GM23338 (cell line): ENCODE data around the gene SRPK1. TPM values are rescaled to one million over a fixed set of nuclear protein-coding genes. Genes with fewer than 3 reads are reported as not detected.

ENCODE experiments used
- ATAC-seq: fragments of 200-7000 bp; cut with Tn5 transposase; 3 replicates; pipeline ENCODE4 v1.9.1; 2020
- DNase-seq: peaks from one replicate; pipeline ENCODE4 v3.0.0-alpha.2; 2015; ENCODE audit warnings: low spot score
- H2AFZ ChIP-seq: fragments of 200-600 bp; sonication (generic); 2 replicates; pipeline ENCODE4 v1.8.0; 2016; ENCODE audit warnings: antibody characterized with exemption, mild to moderate bottlenecking, moderate library complexity
- H3F3A ChIP-seq: fragments of 200-600 bp; sonication (generic); replicated peaks from 2 replicates; pipeline ENCODE4 v1.8.0; 2017; ENCODE audit warnings: antibody characterized with exemption, mixed run types, low read depth
- H3K27ac ChIP-seq: fragments of 200-600 bp; sonication (generic); 2 replicates; pipeline ENCODE4 v1.6.1; 2016; ENCODE audit warnings: low read depth
- H3K27me3 ChIP-seq: fragments of 200-600 bp; sonication (generic); 2 replicates; pipeline ENCODE4 v1.8.0; 2016; ENCODE audit warnings: mild to moderate bottlenecking, mixed run types, moderate library complexity; ENCODE audit not compliant: insufficient read depth
- H3K36me3 ChIP-seq: fragments of 200-600 bp; sonication (generic); 2 replicates; pipeline ENCODE4 v1.8.0; 2016; ENCODE audit warnings: mild to moderate bottlenecking; ENCODE audit not compliant: insufficient read depth
- H3K4me1 ChIP-seq: fragments of 200-600 bp; sonication (generic); 2 replicates; pipeline ENCODE4 v1.8.0; 2016; ENCODE audit warnings: mild to moderate bottlenecking, moderate library complexity; ENCODE audit not compliant: insufficient read depth
- H3K4me2 ChIP-seq: fragments of 200-600 bp; sonication (generic); 2 replicates; pipeline ENCODE4 v1.7.1; 2017; ENCODE audit warnings: mixed run types
- H3K4me3 ChIP-seq: fragments of 200-600 bp; sonication (generic); 2 replicates; pipeline ENCODE4 v1.6.1; 2016; ENCODE audit warnings: mixed run types
- H3K79me2 ChIP-seq: fragments of 200-600 bp; sonication (generic); replicated peaks from 2 replicates; pipeline ENCODE4 v1.8.0; 2017; ENCODE audit warnings: mild to moderate bottlenecking; ENCODE audit not compliant: insufficient read depth
- H3K9me2 ChIP-seq: fragments of 200-600 bp; sonication (generic); 2 replicates; pipeline ENCODE4 v1.8.0; 2017; ENCODE audit not compliant: insufficient read depth
- H4K20me1 ChIP-seq: fragments of 200-600 bp; sonication (generic); replicated peaks from 2 replicates; pipeline ENCODE4 v1.8.0; 2017; ENCODE audit warnings: mild to moderate bottlenecking; ENCODE audit not compliant: insufficient read depth
- H3K27ac Mint-ChIP-seq: 2 replicates; pipeline ENCODE4 v1.8.0; 2020; ENCODE audit warnings: inconsistent platforms, mild to moderate bottlenecking, moderate library complexity, mixed read lengths
- H3K27me3 Mint-ChIP-seq: 3 replicates; pipeline ENCODE4 v1.8.0; 2022; ENCODE audit warnings: low read depth, mild to moderate bottlenecking, moderate library complexity, mixed read lengths, inconsistent platforms; ENCODE audit not compliant: insufficient read depth, poor library complexity
- H3K36me3 Mint-ChIP-seq: 3 replicates; pipeline ENCODE4 v1.8.0; 2021; ENCODE audit warnings: low read depth, mild to moderate bottlenecking, inconsistent platforms, moderate library complexity, mixed read lengths
- H3K4me1 Mint-ChIP-seq: 3 replicates; pipeline ENCODE4 v1.8.0; 2020; ENCODE audit warnings: mild to moderate bottlenecking, inconsistent platforms, mixed read lengths
- H3K4me3 Mint-ChIP-seq: 3 replicates; pipeline ENCODE4 v1.8.0; 2021; ENCODE audit warnings: moderate library complexity, mild to moderate bottlenecking, inconsistent platforms, mixed read lengths
- H3K9me3 Mint-ChIP-seq: 3 replicates; pipeline ENCODE4 v1.8.0; 2020; ENCODE audit warnings: moderate library complexity, mild to moderate bottlenecking, inconsistent platforms, mixed read lengths
- CREB1 ChIP-seq: fragments of 250-450 bp; sonication (Bioruptor Pico); IDR thresholded peaks from 2 replicates; pipeline ENCODE4 v1.5.0; 2020; ENCODE audit warnings: low read depth, mild to moderate bottlenecking, moderate library complexity
- CTCF ChIP-seq, 2 experiments: fragments of 200-600 bp in 1 of 2; sonication (generic) in 1 of 2; conservative IDR thresholded peaks; 2 replicates each; pipeline versions ENCODE4 v1.5.1 to v1.6.1; 2016 to 2017; ENCODE audit warnings: antibody characterized with exemption in 2 of 2, low read depth in 2 of 2, mild to moderate bottlenecking in 2 of 2, moderate library complexity in 1 of 2
- EZH2 ChIP-seq: fragments of 200-600 bp; sonication (generic); IDR thresholded peaks from one replicate; pipeline ENCODE4 v1.8.0; 2017; ENCODE audit warnings: antibody characterized with exemption, mild to moderate bottlenecking, low read depth; ENCODE audit not compliant: unreplicated experiment
- EZH2phosphoT487 ChIP-seq: fragments of 200-600 bp; sonication (generic); IDR thresholded peaks from one replicate; pipeline ENCODE4 v1.8.1; 2018; ENCODE audit warnings: antibody characterized with exemption; ENCODE audit not compliant: unreplicated experiment
- REST ChIP-seq: IDR thresholded peaks from one replicate; pipeline ENCODE4 v1.6.1; 2018; ENCODE audit warnings: antibody characterized with exemption; ENCODE audit not compliant: unreplicated experiment
- ZNF114 ChIP-seq: fragments of 250-450 bp; sonication (Bioruptor Pico); IDR thresholded peaks from 2 replicates; pipeline ENCODE4 v1.5.0; 2020; ENCODE audit warnings: mild to moderate bottlenecking, moderate library complexity
- ZNF331 ChIP-seq: fragments of 250-450 bp; sonication (Bioruptor Pico); IDR thresholded peaks from 2 replicates; pipeline ENCODE4 v1.5.0; 2020; ENCODE audit warnings: low read depth, mild to moderate bottlenecking, moderate library complexity
- ZNF462 ChIP-seq: fragments of 250-450 bp; sonication (Bioruptor Pico); IDR thresholded peaks from 2 replicates; pipeline ENCODE4 v1.5.0; 2020; ENCODE audit warnings: mild to moderate bottlenecking, moderate library complexity
- polyA plus RNA-seq: library from polyadenylated mRNA; unstranded; fragments of >200 nt; fragmentation: Nextera tagmentation; extraction: Ambion mirVana; gene quantifications from 2 replicates; pipeline ENCODE4 v1.2.1, GENCODE V29; 2016
- total RNA-seq: library from RNA; depleted of rRNA; stranded (reverse); fragments of >200 nt; shearing (Covaris generic); gene quantifications from 2 replicates; pipeline ENCODE4 v1.2.3, GENCODE V29; 2014

Gene SRPK1
- total and polyA plus RNA-seq, 2 experiments from 2014 or later: 175 to 202 TPM

- no peak for TF ChIP-seq REST
- no peak for TF ChIP-seq CTCF (conservative IDR thresholded peaks at IDR 0.05; ENCODE audit: low read depth in 2 of 2)
Observed at GRCh38 chr6:35929601-35930000, 8.7 kb upstream of the SRPK1 start (continued).

GRCh38 chr6:35926509-35927215 is 5.8 kb upstream of the SRPK1 start:
- Histone ChIP-seq H3K79me2 (no peaks in the 10 kb centered on the region), H3K4me1 (peaks cover 5% of the 10 kb centered on the region), H3K27me3 (peaks cover 9% of the 10 kb centered on the region; the same call in 1 of the 2 replicates), H3K4me3 (no peak overlapping the region), H3K27ac (no peak overlapping the region), H3K36me3 (no peaks in the 10 kb centered on the region), H3K4me2 (no peak overlapping the region), H3K9me2 (no peaks in the 10 kb centered on the region), H4K20me1 (no peaks in the 10 kb centered on the region), H2AFZ (no peak overlapping the region), H3F3A (no peaks in the 10 kb centered on the region)
- Mint-ChIP-seq H3K9me3 (no peaks in the 10 kb centered on the region), H3K36me3 (no peaks in the 10 kb centered on the region), H3K4me1 (peaks cover 18% of the 10 kb centered on the region), H3K27me3 (peaks cover 8% of the 10 kb centered on the region), H3K27ac (no peak overlapping the region), H3K4me3 (no peak overlapping the region)
- TF ChIP-seq ZNF331 (CRISPR knock-in tag) (no peak), CREB1 (no peak), ZNF114 (CRISPR knock-in tag) (no peak)
- DNase-seq: no peak
- ATAC-seq: no peak

GRCh38 chr6:35925961-35926360 is 5.1 kb upstream of the SRPK1 start:
- Histone ChIP-seq H3F3A (no peaks in the 10 kb centered on the region), H3K27me3 (peaks cover 9% of the 10 kb centered on the region; the same call in 1 of the 2 replicates), H3K9me2 (no peaks in the 10 kb centered on the region), H3K4me3 (no peak overlapping the region), H3K36me3 (no peaks in the 10 kb centered on the region), H4K20me1 (no peaks in the 10 kb centered on the region), H2AFZ (no peak overlapping the region), H3K4me2 (no peak overlapping the region), H3K27ac (no peak overlapping the region), H3K79me2 (no peaks in the 10 kb centered on the region; the same call in 1 of the 2 replicates), H3K4me1 (peaks cover 10% of the 10 kb centered on the region)
- H3K36me3 Mint-ChIP-seq: no peaks in the 10 kb centered on the region
- H3K27me3 Mint-ChIP-seq: peaks cover 8% of the 10 kb centered on the region
- H3K4me1 Mint-ChIP-seq: peaks cover 21% of the 10 kb centered on the region
- no peak for DNase-seq
- ATAC-seq: no peak
- no peaks in the 10 kb centered on the region for H3K9me3 Mint-ChIP-seq
- no peak overlapping the region for H3K27ac Mint-ChIP-seq
- no peak overlapping the region for H3K4me3 Mint-ChIP-seq
- TF ChIP-seq EZH2phosphoT487 (no peak), EZH2 (no peak), ZNF331 (CRISPR knock-in tag) (no peak), ZNF462 (CRISPR knock-in tag) (no peak)
